Astrocyte (in vitro differentiated cells and primary cell): Measurements from ENCODE around the gene DLG3. TPM values are rescaled to one million over a fixed set of nuclear protein-coding genes. Genes with fewer than 3 reads are reported as not detected.
A peak's percentile ranks its signal among the peaks of the same experiment; 100 is the strongest.

ENCODE experiments used
- DNase-seq: peaks from one replicate; pipeline ENCODE4 v3.0.0-alpha.2; 2010; ENCODE audit warnings: low read depth
- FAIRE-seq: peaks from 2 replicates; lab custom pipeline; 2011; peaks lifted over from hg19 to GRCh38; lab: Jason Lieb, UNC
- H2AFZ ChIP-seq: 2 replicates; pipeline ENCODE4 v1.6.0; 2012; ENCODE audit warnings: low read depth, low read length, inconsistent platforms
- H3K27ac ChIP-seq: 2 replicates; pipeline ENCODE4 v1.5.1; 2011; ENCODE audit warnings: low read depth, low read length, inconsistent platforms
- H3K27me3 ChIP-seq: 2 replicates; pipeline ENCODE4 v1.6.0; 2011; ENCODE audit warnings: low read length, inconsistent platforms; ENCODE audit not compliant: insufficient read depth
- H3K36me3 ChIP-seq: 2 replicates; pipeline ENCODE4 v1.5.1; 2011; ENCODE audit warnings: low read length, inconsistent platforms; ENCODE audit not compliant: insufficient read depth
- H3K4me1 ChIP-seq: 2 replicates; pipeline ENCODE4 v1.5.1; 2011; ENCODE audit warnings: low read length, inconsistent platforms; ENCODE audit not compliant: insufficient read depth
- H3K4me2 ChIP-seq: 2 replicates; pipeline ENCODE4 v1.6.0; 2012; ENCODE audit warnings: low read length, inconsistent platforms
- H3K4me3 ChIP-seq: 2 replicates; pipeline ENCODE4 v1.5.1; 2011; ENCODE audit warnings: low read depth, mild to moderate bottlenecking, low read length, inconsistent platforms; ENCODE audit not compliant: insufficient read depth
- H3K79me2 ChIP-seq: 2 replicates; pipeline ENCODE4 v1.6.0; 2012; ENCODE audit warnings: mild to moderate bottlenecking, low read length, inconsistent platforms; ENCODE audit not compliant: insufficient read depth
- H3K9ac ChIP-seq: 2 replicates; pipeline ENCODE4 v1.6.0; 2012; ENCODE audit warnings: mild to moderate bottlenecking, low read length, inconsistent platforms
- H3K9me3 ChIP-seq: 2 replicates; pipeline ENCODE4 v1.5.1; 2012; ENCODE audit warnings: low read depth, mild to moderate bottlenecking, low read length, inconsistent platforms; ENCODE audit not compliant: insufficient read depth
- H4K20me1 ChIP-seq: 2 replicates; pipeline ENCODE4 v1.6.0; 2012; ENCODE audit warnings: low read length, inconsistent platforms; ENCODE audit not compliant: insufficient read depth
- H3K27ac Mint-ChIP-seq: one replicate; pipeline ENCODE4 v1.8.0; 2021; ENCODE audit warnings: mild to moderate bottlenecking, mixed read lengths; ENCODE audit not compliant: unreplicated experiment
- H3K27me3 Mint-ChIP-seq: one replicate; pipeline ENCODE4 v1.8.0; 2021; ENCODE audit warnings: low read depth, mixed read lengths; ENCODE audit not compliant: unreplicated experiment
- H3K36me3 Mint-ChIP-seq: one replicate; pipeline ENCODE4 v1.8.0; 2021; ENCODE audit warnings: low read depth, mixed read lengths; ENCODE audit not compliant: unreplicated experiment
- H3K4me1 Mint-ChIP-seq: one replicate; pipeline ENCODE4 v1.8.0; 2021; ENCODE audit warnings: low read depth, mixed read lengths; ENCODE audit not compliant: unreplicated experiment
- H3K4me3 Mint-ChIP-seq: one replicate; pipeline ENCODE4 v1.8.0; 2021; ENCODE audit warnings: mild to moderate bottlenecking, moderate library complexity, mixed read lengths; ENCODE audit not compliant: unreplicated experiment
- H3K9me3 Mint-ChIP-seq: one replicate; pipeline ENCODE4 v1.8.0; 2021; ENCODE audit warnings: mild to moderate bottlenecking, mixed read lengths; ENCODE audit not compliant: unreplicated experiment
- EZH2 ChIP-seq: IDR thresholded peaks from 2 replicates; pipeline ENCODE4 v1.6.1; 2012; ENCODE audit warnings: mild to moderate bottlenecking, low read length, inconsistent platforms; ENCODE audit not compliant: insufficient read depth
- total RNA-seq: library from RNA; stranded (reverse); gene quantifications from 2 replicates; pipeline ENCODE4 v1.2.1, GENCODE V29; 2021
- TF ChIP-seq, protein P1 (sequence below): IDR thresholded peaks from 2 replicates; pipeline ENCODE4 v1.5.1; 2011; ENCODE audit warnings: low read depth, mild to moderate bottlenecking, inconsistent platforms, low read length, moderate library complexity; ENCODE audit not compliant: insufficient read depth

Gene DLG3
- total RNA-seq, 1 donor from 2014 or later = 15.2 TPM

GRCh38 chrX:70554081-70554480 lies 109.4 kb downstream of the DLG3 start:
- Mint-ChIP-seq H3K9me3 (no peaks in the 10 kb centered on the region), H3K4me1 (no peaks in the 10 kb centered on the region), H3K4me3 (no peak overlapping the region), H3K27ac (peak overlapping the region; percentile 34), H3K36me3 (no peaks in the 10 kb centered on the region), H3K27me3 (no peaks in the 10 kb centered on the region)
- Histone ChIP-seq H4K20me1 (no peaks in the 10 kb centered on the region), H3K4me3 (no peak overlapping the region), H3K4me1 (no peaks in the 10 kb centered on the region), H3K4me2 (no peak overlapping the region), H3K27ac (no peak overlapping the region), H3K9ac (no peak overlapping the region), H3K27me3 (no peaks in the 10 kb centered on the region), H2AFZ (no peak overlapping the region), H3K9me3 (no peaks in the 10 kb centered on the region), H3K36me3 (no peaks in the 10 kb centered on the region), H3K79me2 (no peaks in the 10 kb centered on the region)
- DNase-seq (peak; percentile 2), FAIRE-seq (peak; percentile 99)
- TF ChIP-seq, protein P1, sequence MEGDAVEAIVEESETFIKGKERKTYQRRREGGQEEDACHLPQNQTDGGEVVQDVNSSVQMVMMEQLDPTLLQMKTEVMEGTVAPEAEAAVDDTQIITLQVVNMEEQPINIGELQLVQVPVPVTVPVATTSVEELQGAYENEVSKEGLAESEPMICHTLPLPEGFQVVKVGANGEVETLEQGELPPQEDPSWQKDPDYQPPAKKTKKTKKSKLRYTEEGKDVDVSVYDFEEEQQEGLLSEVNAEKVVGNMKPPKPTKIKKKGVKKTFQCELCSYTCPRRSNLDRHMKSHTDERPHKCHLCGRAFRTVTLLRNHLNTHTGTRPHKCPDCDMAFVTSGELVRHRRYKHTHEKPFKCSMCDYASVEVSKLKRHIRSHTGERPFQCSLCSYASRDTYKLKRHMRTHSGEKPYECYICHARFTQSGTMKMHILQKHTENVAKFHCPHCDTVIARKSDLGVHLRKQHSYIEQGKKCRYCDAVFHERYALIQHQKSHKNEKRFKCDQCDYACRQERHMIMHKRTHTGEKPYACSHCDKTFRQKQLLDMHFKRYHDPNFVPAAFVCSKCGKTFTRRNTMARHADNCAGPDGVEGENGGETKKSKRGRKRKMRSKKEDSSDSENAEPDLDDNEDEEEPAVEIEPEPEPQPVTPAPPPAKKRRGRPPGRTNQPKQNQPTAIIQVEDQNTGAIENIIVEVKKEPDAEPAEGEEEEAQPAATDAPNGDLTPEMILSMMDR = peak; percentile 16
- TF ChIP-seq EZH2 = no peak

DNA sequence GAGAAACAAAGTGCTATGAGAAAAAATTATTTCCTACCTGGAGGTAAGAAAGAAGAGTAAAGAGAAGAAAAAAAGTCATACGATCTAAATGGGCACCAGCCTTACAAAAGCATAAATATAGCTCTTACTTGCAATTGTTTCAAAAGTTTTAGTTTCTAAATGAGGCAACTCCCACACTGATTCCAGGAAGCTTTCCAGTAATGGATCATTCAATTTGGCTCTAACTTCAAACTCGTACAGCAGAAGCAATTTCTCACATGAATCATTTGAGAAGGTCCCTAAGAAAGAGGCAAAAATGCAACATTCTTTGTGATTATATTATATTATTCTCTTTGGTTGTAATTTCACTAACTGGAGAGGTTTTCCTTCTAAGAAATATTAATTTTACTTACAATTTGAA lies 109.9 kb downstream of the DLG3 start:
- Mint-ChIP-seq H3K27me3 (no peaks in the 10 kb centered on the region), H3K27ac (no peak overlapping the region), H3K4me3 (no peak overlapping the region), H3K9me3 (no peaks in the 10 kb centered on the region), H3K4me1 (no peaks in the 10 kb centered on the region), H3K36me3 (no peaks in the 10 kb centered on the region)
- DNase-seq (no peak), FAIRE-seq (no peak)
- Histone ChIP-seq H3K4me3 (no peak overlapping the region), H3K27ac (no peak overlapping the region), H3K27me3 (no peaks in the 10 kb centered on the region), H2AFZ (no peak overlapping the region), H3K4me2 (no peak overlapping the region), H3K4me1 (no peaks in the 10 kb centered on the region), H3K79me2 (no peaks in the 10 kb centered on the region), H3K36me3 (no peaks in the 10 kb centered on the region), H3K9ac (no peak overlapping the region), H4K20me1 (no peaks in the 10 kb centered on the region), H3K9me3 (no peaks in the 10 kb centered on the region)
- TF ChIP-seq, protein P1 = no peak
- TF ChIP-seq EZH2 = no peak

GRCh38 chrX:70554948-70555347 lies 110.3 kb downstream of the DLG3 start:
- H2AFZ ChIP-seq = no peak overlapping the region
- Mint-ChIP-seq H3K27me3 (no peaks in the 10 kb centered on the region), H3K36me3 (no peaks in the 10 kb centered on the region), H3K4me3 (no peak overlapping the region), H3K27ac (no peak overlapping the region), H3K4me1 (no peaks in the 10 kb centered on the region), H3K9me3 (no peaks in the 10 kb centered on the region)
- H4K20me1 ChIP-seq = no peaks in the 10 kb centered on the region
- H3K4me1 ChIP-seq = no peaks in the 10 kb centered on the region
- H3K79me2 ChIP-seq = no peaks in the 10 kb centered on the region
- H3K27me3 ChIP-seq = no peaks in the 10 kb centered on the region
- no peaks in the 10 kb centered on the region for H3K36me3 ChIP-seq
- TF ChIP-seq, protein P1 = no peak
- no peak for TF ChIP-seq EZH2
- no peak for FAIRE-seq
- no peak overlapping the region for H3K27ac ChIP-seq
- H3K9ac ChIP-seq = no peak overlapping the region
- H3K9me3 ChIP-seq = no peaks in the 10 kb centered on the region
- DNase-seq = no peak
- H3K4me2 ChIP-seq = no peak overlapping the region
- no peak overlapping the region for H3K4me3 ChIP-seq

Other genes starting within 250 kb of the DLG3 start
- not detected in 2 replicates for gene AWAT1, start 210.2 kb upstream of the DLG3 start, total RNA-seq
- 0.18 TPM in 1 of 2 replicates, not detected in the other for gene P2RY4, start 184.6 kb upstream of the DLG3 start, total RNA-seq
- gene ARR3, start 176.5 kb upstream of the DLG3 start, total RNA-seq = not detected in 2 replicates
- gene RAB41, start 162.7 kb upstream of the DLG3 start, total RNA-seq = not detected in 2 replicates
- 47.4 and 48.9 TPM in 2 replicates for gene PDZD11, start 154.9 kb upstream of the DLG3 start, total RNA-seq
- 1.7 and 3.0 TPM in 2 replicates for gene KIF4A, start 154.7 kb upstream of the DLG3 start, total RNA-seq
- gene GDPD2, start 21.5 kb upstream of the DLG3 start, total RNA-seq = not detected in 2 replicates